Endothelial cell of umbilical vein (primary cell): ENCODE data around the gene OR51I1. TPM values are rescaled to one million over a fixed set of nuclear protein-coding genes. Genes with fewer than 3 reads are reported as not detected.

Source experiments
- BruUV-seq: library from RNA; stranded (reverse); fragments of 400-500 nt; replicated peaks from 2 replicates; lab custom pipeline; 2021; lab: Mats Ljungman, UMichigan
- CTCF ChIA-PET: fragments of 300-600, 350-600 bp; sonication (Branson Sonifier 250); formaldehyde crosslinking; loops from one replicate; lab custom pipeline; 2021; ENCODE audit warnings: antibody characterized with exemption, inconsistent platforms; lab: Charles Lee
- POLR2A ChIA-PET: fragments of 300-600, 350-600 bp; sonication (Branson Sonifier 250); formaldehyde crosslinking; loops from one replicate; lab custom pipeline; 2021; ENCODE audit warnings: antibody characterized with exemption, inconsistent platforms; lab: Charles Lee
- DNase-seq: peaks from one replicate; pipeline ENCODE4 v3.0.0-alpha.2; 2011; ENCODE audit warnings: low read depth, low spot score
- FAIRE-seq: peaks from 2 replicates; lab custom pipeline; 2011; peaks lifted over from hg19 to GRCh38; lab: Jason Lieb, UNC
- H2AFZ ChIP-seq: 2 replicates; pipeline ENCODE4 v1.6.0; 2012; ENCODE audit warnings: low read depth, low read length, control low read depth, inconsistent platforms
- H3K27ac ChIP-seq: 2 replicates; pipeline ENCODE4 v1.5.1; 2011; ENCODE audit warnings: low read depth, mild to moderate bottlenecking, control low read depth, low read length, moderate library complexity; ENCODE audit not compliant: insufficient read depth
- H3K27me3 ChIP-seq, 2 experiments: 2 replicates each; pipeline versions ENCODE4 v1.6.0 to v1.6.1; 2011; ENCODE audit warnings: low read length in 2 of 2, mixed read lengths in 1 of 2; ENCODE audit not compliant: control insufficient read depth in 2 of 2, insufficient read depth in 2 of 2
- H3K36me3 ChIP-seq, 2 experiments: 2 replicates in 1 of 2; 3 replicates in 1 of 2; pipeline ENCODE4 v1.5.1; 2011; ENCODE audit warnings: low read length in 2 of 2, mild to moderate bottlenecking in 1 of 2, moderate library complexity in 1 of 2; ENCODE audit not compliant: control insufficient read depth in 2 of 2, insufficient read depth in 2 of 2; ENCODE audit errors: extremely low read depth in 1 of 2
- H3K4me1 ChIP-seq: 3 replicates; pipeline ENCODE4 v1.5.1; 2011; ENCODE audit warnings: mild to moderate bottlenecking, low read length; ENCODE audit not compliant: control insufficient read depth, insufficient read depth; ENCODE audit errors: extremely low read depth
- H3K4me2 ChIP-seq: 2 replicates; pipeline ENCODE4 v1.6.1; 2011; ENCODE audit warnings: low read length, control low read depth, mixed read lengths; ENCODE audit not compliant: insufficient read depth
- H3K4me3 ChIP-seq, 3 experiments: fragments of 200-600 bp in 1 of 3; sonication (generic), shearing (Covaris generic) in 1 of 3; replicated peaks in 1 of 3; 2 replicates each; pipeline ENCODE4 v1.5.1; 2011 to 2016; ENCODE audit warnings: control low read depth in 3 of 3, low read length in 3 of 3, mild to moderate bottlenecking in 2 of 3, inconsistent platforms in 1 of 3, low read depth in 1 of 3, moderate library complexity in 1 of 3; ENCODE audit not compliant: insufficient read depth in 1 of 3
- H3K79me2 ChIP-seq: 2 replicates; pipeline ENCODE4 v1.6.0; 2012; ENCODE audit warnings: low read length, inconsistent platforms; ENCODE audit not compliant: control insufficient read depth, insufficient read depth
- H3K9ac ChIP-seq: replicated peaks from 2 replicates; pipeline ENCODE3; 2011; ENCODE audit warnings: low read length, control low read depth; ENCODE audit not compliant: insufficient read depth; ENCODE audit errors: extremely low read depth
- H3K9me1 ChIP-seq: replicated peaks from 3 replicates; pipeline ENCODE4 v1.6.0; 2011; ENCODE audit warnings: mild to moderate bottlenecking, low read length; ENCODE audit not compliant: control insufficient read depth, insufficient read depth; ENCODE audit errors: extremely low read depth
- H3K9me3 ChIP-seq: replicated peaks from 2 replicates; pipeline ENCODE4 v1.5.1; 2012; ENCODE audit warnings: low read length, inconsistent platforms; ENCODE audit not compliant: control insufficient read depth, insufficient read depth
- H4K20me1 ChIP-seq: replicated peaks from 2 replicates; pipeline ENCODE3; 2011; ENCODE audit warnings: mild to moderate bottlenecking, low read length; ENCODE audit not compliant: control insufficient read depth, insufficient read depth; ENCODE audit errors: extremely low read depth
- CTCF ChIP-seq, 2 donors: IDR thresholded peaks; 1 replicate in 1 of 2; 2 replicates in 1 of 2; pipeline ENCODE4 v1.5.1; 2011; ENCODE audit warnings: low read length in 2 of 2, mild to moderate bottlenecking in 2 of 2, moderate library complexity in 2 of 2, control low read depth in 1 of 2, inconsistent platforms in 1 of 2, low read depth in 1 of 2; ENCODE audit not compliant: insufficient read depth in 1 of 2; ENCODE audit errors: extremely low read depth in 1 of 2
- EZH2 ChIP-seq: IDR thresholded peaks from 2 replicates; pipeline ENCODE4 v1.6.1; 2012; ENCODE audit warnings: borderline replicate concordance, low read depth, mild to moderate bottlenecking, moderate library complexity, low read length, inconsistent platforms; ENCODE audit not compliant: severe bottlenecking
- FOS ChIP-seq: IDR thresholded peaks from 2 replicates; pipeline ENCODE4 v1.6.1; 2011; ENCODE audit warnings: mild to moderate bottlenecking, low read length, moderate library complexity, borderline replicate concordance; ENCODE audit not compliant: insufficient read depth
- GATA2 ChIP-seq: IDR thresholded peaks from 2 replicates; pipeline ENCODE4 v1.7.0; 2011; ENCODE audit warnings: low read depth, mild to moderate bottlenecking, moderate library complexity, mixed read lengths, low read length; ENCODE audit not compliant: insufficient read length, insufficient read depth
- JUN ChIP-seq: IDR thresholded peaks from 2 replicates; pipeline ENCODE4 v1.6.1; 2011; ENCODE audit warnings: borderline replicate concordance, low read depth; ENCODE audit not compliant: insufficient read length, insufficient read depth
- MAX ChIP-seq: IDR thresholded peaks from 2 replicates; pipeline ENCODE4 v1.6.1; 2011; ENCODE audit not compliant: insufficient read depth, insufficient read length
- MYC ChIP-seq: IDR thresholded peaks from one replicate; pipeline ENCODE4 v1.6.1; 2011; ENCODE audit warnings: mild to moderate bottlenecking, low read depth, low read length
- POLR2A ChIP-seq: IDR thresholded peaks from 2 replicates; pipeline ENCODE4 v1.6.1; 2012; ENCODE audit warnings: low read depth, mild to moderate bottlenecking, control low read depth, low read length
- dilution Hi-C: fragments of 300-500 bp; cut with MboI; formaldehyde crosslinking; loops from one replicate; pipeline ENCODE4 v1.15.0; 2019; ENCODE audit warnings: low sequenced_read_pairs; ENCODE audit not compliant: extremely low pct_ligation_motif_present
- intact Hi-C: fragments of 100-400 bp; cut with micrococcal nuclease; formaldehyde crosslinking; loops from one replicate; pipeline ENCODE4 v1.10.0; 2022
- polyA plus RNA-seq, 4 experiments: library from polyadenylated mRNA; depleted of rRNA in 3 of 4; stranded (reverse) in 3 of 4; unstranded in 1 of 4; fragments of >200 nt; gene quantifications; 2 replicates each; pipeline versions ENCODE4 v1.2.1 to v1.2.3, GENCODE V29; 2011 to 2012; ENCODE audit warnings: missing spikeins in 1 of 4
- total RNA-seq: library from RNA; stranded (reverse); gene quantifications from 2 replicates; pipeline ENCODE4 v1.2.3, GENCODE V29; 2021

The OR51I1 gene
- total and polyA plus RNA-seq, 2 donors (not counting 3 experiments of a cell fraction or from before 2014, with no cell fraction given): not detected

- no TSS peak for BruUV-seq
- POLR2A ChIA-PET: no interaction called here
- no peak for FAIRE-seq
Observed at GRCh38 chr11:5488385-5488784, 47.1 kb upstream of the OR51I1 start, which contains the start of gene OR52D1. OR52D1 (plus strand) TSS chr11:5488685; CDS start chr11:5488707, 22 bp downstream.

GRCh38 chr11:5486421-5486820 lies 45.1 kb upstream of the OR51I1 start:
- DNase-seq (no peak), FAIRE-seq (no peak)
- H3K9me1 ChIP-seq: no peaks in the 10 kb centered on the region
- ChIA-PET POLR2A (no interaction called here), CTCF (interaction anchor here (0.8 to 1.1 kb wide), 2 partner anchors 10 to 226 kb away, joined by 3 to 4 read pairs; no protein-coding TSS in a partner anchor)
- H3K4me2 ChIP-seq: no peak overlapping the region
- no TSS peak for BruUV-seq
- no peaks in the 10 kb centered on the region for H3K4me1 ChIP-seq
- no peaks in the 10 kb centered on the region for H3K36me3 ChIP-seq
- intact Hi-C loops: no loop called here
- H3K4me3 ChIP-seq: no peak overlapping the region
- H2AFZ ChIP-seq: no peak overlapping the region
- H3K9ac ChIP-seq: no peak overlapping the region
- H3K27me3 ChIP-seq: peaks cover 0 to 2% of the 10 kb centered on the region in 2 experiments
- no peaks in the 10 kb centered on the region for H4K20me1 ChIP-seq
- H3K79me2 ChIP-seq: no peaks in the 10 kb centered on the region
- H3K27ac ChIP-seq: no peak overlapping the region
- dilution Hi-C loops: no loop called here
- H3K9me3 ChIP-seq: no peaks in the 10 kb centered on the region
- TF ChIP-seq CTCF (IDR thresholded peaks at IDR 0.05; ENCODE audit: extremely low read depth in 1 of 2, insufficient read depth in 1 of 2, low read depth in 1 of 2, low read length in 2 of 2) (no peak), POLR2A (no peak), JUN (no peak), EZH2 (no peak), MYC (no peak), GATA2 (no peak)

More at GRCh38 chr11:5488385-5488784, 47.1 kb upstream of the OR51I1 start, which contains the start of gene OR52D1:
- Histone ChIP-seq H3K27ac (no peak within 1 kb of the TSS), H3K79me2 (no peaks in the 10 kb centered on the region), H3K36me3 (no peaks in the 10 kb centered on the region), H2AFZ (no peak within 1 kb of the TSS), H3K4me3 (no peak within 1 kb of the TSS), H3K9me3 (no peaks in the 10 kb centered on the region), H3K4me2 (no peak within 1 kb of the TSS), H3K4me1 (no peaks in the 10 kb centered on the region), H3K9me1 (no peaks in the 10 kb centered on the region), H4K20me1 (no peaks in the 10 kb centered on the region), H3K9ac (no peak within 1 kb of the TSS), H3K27me3 (peaks cover 0 to 2% of the 10 kb centered on the region in 2 experiments)
- TF ChIP-seq EZH2 (no peak), MAX (no peak), MYC (no peak), FOS (no peak), GATA2 (no peak), JUN (no peak)
- intact Hi-C loops (no loop called here), dilution Hi-C loops (no loop called here)
- no peak for DNase-seq
- CTCF ChIA-PET: no interaction called here
